GM18870 (cell line): ENCODE data around the gene DLG2.
"Not testable (repeated sequence)": the region's sequence is repeated elsewhere in the genome, so short reads cannot be mapped to it uniquely, and the experiment has no call there.

Experiments used
- ATAC-seq: cut with Tn5 transposase; IDR thresholded peaks from one replicate; pipeline ENCODE4 v1.9.1; 2021; ENCODE audit warnings: moderate library complexity; ENCODE audit not compliant: unreplicated experiment

DLG2 gene

GRCh38 chr11:84804041-84804440 lies 823.1 kb downstream of the DLG2 start:
- no peak for ATAC-seq

GRCh38 chr11:84800755-84801346 lies 826.3 kb downstream of the DLG2 start:
- no peak for ATAC-seq

- no peak for ATAC-seq
Observed at GRCh38 chr11:84799112-84799511, 828.0 kb downstream of the DLG2 start.

GRCh38 chr11:84795698-84796097 lies 831.4 kb downstream of the DLG2 start:
- no peak for ATAC-seq

- ATAC-seq: no peak
Observed at GRCh38 chr11:84794663-84795443, 832.3 kb downstream of the DLG2 start.

GRCh38 chr11:84793318-84793717 lies 833.8 kb downstream of the DLG2 start:
- ATAC-seq: no peak

GRCh38 chr11:84790849-84791427 lies 836.2 kb downstream of the DLG2 start:
- no peak for ATAC-seq

- ATAC-seq: no peak
Observed at GRCh38 chr11:84788220-84788619, 838.9 kb downstream of the DLG2 start.

GRCh38 chr11:84784158-84784557 lies 843.0 kb downstream of the DLG2 start:
- ATAC-seq: not testable (repeated sequence)

- ATAC-seq: no peak
Observed at GRCh38 chr11:84780689-84781293, 846.4 kb downstream of the DLG2 start.

- no peak for ATAC-seq
Observed at GRCh38 chr11:84775503-84775902, 851.6 kb downstream of the DLG2 start.

- no peak for ATAC-seq
Observed at GRCh38 chr11:84763931-84764330, 863.2 kb downstream of the DLG2 start.

- ATAC-seq: no peak
Observed at GRCh38 chr11:84757711-84758110, 869.4 kb downstream of the DLG2 start.

GRCh38 chr11:84751371-84751770 lies 875.8 kb downstream of the DLG2 start:
- no peak for ATAC-seq

- ATAC-seq: no peak
Observed at GRCh38 chr11:84747871-84748270, 879.3 kb downstream of the DLG2 start.

GRCh38 chr11:84740050-84740449 lies 887.1 kb downstream of the DLG2 start:
- ATAC-seq: no peak

- ATAC-seq: no peak
Observed at GRCh38 chr11:84724256-84724655, 902.9 kb downstream of the DLG2 start.

- ATAC-seq: no peak
Observed at GRCh38 chr11:84722583-84723108, 904.5 kb downstream of the DLG2 start.

- ATAC-seq: no peak
Observed at GRCh38 chr11:84721561-84721961, 905.6 kb downstream of the DLG2 start.

GRCh38 chr11:84720706-84721402 lies 906.3 kb downstream of the DLG2 start:
- no peak for ATAC-seq
